Body of pancreas (tissue), 4 donors: ENCODE data around the gene ADGRA3. TPM values are rescaled to one million over a fixed set of nuclear protein-coding genes. Genes with fewer than 3 reads are reported as not detected.
A peak's percentile ranks its signal among the peaks of the same experiment; 100 is the strongest.

Source experiments
- ATAC-seq: fragments of 150-250 bp; one replicate; pipeline ENCODE4 v1.9.1; 2016
- DNase-seq, 4 donors: peaks; one replicate each; pipeline ENCODE4 v3.0.0-alpha.2; 2019
- H3K27ac ChIP-seq, 4 donors: fragments of 200-600 bp; sonication (generic); 1 replicate in 3 of 4; 2 replicates in 1 of 4; pipeline versions ENCODE4 v1.5.1 to v1.6.1; 2016 to 2019; ENCODE audit warnings: mild to moderate bottlenecking in 1 of 4, mixed read lengths in 1 of 4, moderate library complexity in 1 of 4
- H3K27me3 ChIP-seq, 2 donors: fragments of 200-600 bp; sonication (generic); one replicate each; pipeline ENCODE4 v1.6.0; 2016; ENCODE audit warnings: mild to moderate bottlenecking in 1 of 2
- H3K36me3 ChIP-seq, 2 donors: fragments of 200-600 bp; sonication (generic); replicated peaks in 1 of 2; 2 replicates each; pipeline ENCODE4 v1.5.1; 2016; ENCODE audit warnings: low read depth in 2 of 2; ENCODE audit not compliant: insufficient read depth in 1 of 2
- H3K4me1 ChIP-seq: fragments of 200-600 bp; sonication (generic); one replicate; pipeline ENCODE4 v1.6.0; 2016
- H3K4me3 ChIP-seq, 2 donors: fragments of 200-600 bp; sonication (generic); 1 replicate in 1 of 2; 2 replicates in 1 of 2; pipeline ENCODE4 v1.5.1; 2016 to 2019
- H3K9me3 ChIP-seq, 3 donors: fragments of 200-600 bp; sonication (generic); 1 replicate in 2 of 3; 2 replicates in 1 of 3; pipeline ENCODE4 v1.5.1; 2016
- POLR2A ChIP-seq, 3 donors: fragments of 450-650 bp; IDR thresholded peaks; one replicate each; pipeline ENCODE4 v1.6.1; 2016; ENCODE audit warnings: antibody characterized with exemption in 3 of 3, mild to moderate bottlenecking in 2 of 3
- WGBS, 2 donors: methylation state at CpG; one replicate each; pipeline ENCODE4 v1.1.5; 2017; 5-methylcytosine and 5-hydroxymethylcytosine counted together
- intact Hi-C: fragments of 100-400 bp; cut with DNase I; formaldehyde crosslinking; loops from one replicate; pipeline ENCODE4 v1.15.1; 2023
- total RNA-seq, 2 donors: library from RNA; depleted of rRNA; stranded (reverse); fragments of >200 nt; gene quantifications; one replicate each; pipeline ENCODE4 v1.1.0, GENCODE V29; 2016
- TF ChIP-seq, protein P1 (sequence below), 7 experiments: fragments of 450-650 bp in 4 of 7; fragments of 200-600 bp in 3 of 7; sonication (generic) in 3 of 7; IDR thresholded peaks; one replicate each; pipeline ENCODE4 v1.5.1; 2016 to 2019; ENCODE audit warnings: antibody characterized with exemption in 7 of 7

The ADGRA3 gene
- total RNA-seq, 2 donors from 2014 or later = 29.3 to 45.9 TPM

GRCh38 chr4:22500831-22501714 lies 14.8 kb downstream of the ADGRA3 start:
- Histone ChIP-seq H3K4me1 (peaks cover 37% of the 10 kb centered on the region), H3K9me3 (no peaks in the 10 kb centered on the region), H3K36me3 (no peaks in the 10 kb centered on the region), H3K27me3 (no peaks in the 10 kb centered on the region), H3K4me3 (no peak overlapping the region), H3K27ac (peak overlapping the region in 2 of 4 donors; percentile 25 to 80)
- no peak for TF ChIP-seq POLR2A (IDR thresholded peaks at IDR 0.05)
- TF ChIP-seq, protein P1, sequence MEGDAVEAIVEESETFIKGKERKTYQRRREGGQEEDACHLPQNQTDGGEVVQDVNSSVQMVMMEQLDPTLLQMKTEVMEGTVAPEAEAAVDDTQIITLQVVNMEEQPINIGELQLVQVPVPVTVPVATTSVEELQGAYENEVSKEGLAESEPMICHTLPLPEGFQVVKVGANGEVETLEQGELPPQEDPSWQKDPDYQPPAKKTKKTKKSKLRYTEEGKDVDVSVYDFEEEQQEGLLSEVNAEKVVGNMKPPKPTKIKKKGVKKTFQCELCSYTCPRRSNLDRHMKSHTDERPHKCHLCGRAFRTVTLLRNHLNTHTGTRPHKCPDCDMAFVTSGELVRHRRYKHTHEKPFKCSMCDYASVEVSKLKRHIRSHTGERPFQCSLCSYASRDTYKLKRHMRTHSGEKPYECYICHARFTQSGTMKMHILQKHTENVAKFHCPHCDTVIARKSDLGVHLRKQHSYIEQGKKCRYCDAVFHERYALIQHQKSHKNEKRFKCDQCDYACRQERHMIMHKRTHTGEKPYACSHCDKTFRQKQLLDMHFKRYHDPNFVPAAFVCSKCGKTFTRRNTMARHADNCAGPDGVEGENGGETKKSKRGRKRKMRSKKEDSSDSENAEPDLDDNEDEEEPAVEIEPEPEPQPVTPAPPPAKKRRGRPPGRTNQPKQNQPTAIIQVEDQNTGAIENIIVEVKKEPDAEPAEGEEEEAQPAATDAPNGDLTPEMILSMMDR (IDR thresholded peaks at IDR 0.05) = no peak
- ATAC-seq (peak; percentile 68), DNase-seq (peak; percentile 22 to 57 (median 46))
- intact Hi-C loops = no loop called here
- 25 to 33% methylated on average over 6 of the region's 6 CpGs for WGBS, 2 donors

DNA sequence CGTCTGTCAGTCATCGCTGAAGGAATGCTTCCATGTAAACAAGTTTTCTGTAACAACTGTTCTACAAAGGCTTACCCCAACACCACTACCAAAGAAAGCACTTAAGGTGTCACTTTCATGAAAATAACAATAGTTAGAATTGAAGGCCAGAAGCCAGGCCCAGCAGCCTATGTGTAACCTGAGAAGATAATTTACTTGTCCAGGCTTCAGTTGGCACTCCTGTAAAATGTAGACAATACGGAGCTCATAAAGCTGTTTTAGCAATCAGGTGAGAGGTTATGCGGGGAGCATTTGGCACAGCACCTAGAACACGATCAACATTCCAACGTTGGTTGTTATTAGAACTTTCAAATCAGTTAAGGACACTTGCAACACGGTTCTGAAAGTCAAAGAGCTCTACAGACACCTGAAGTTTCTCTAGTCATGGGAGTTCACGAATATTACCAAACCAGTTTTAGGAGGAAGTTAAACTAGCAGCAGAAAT lies 15.7 kb downstream of the ADGRA3 start:
- no peaks in the 10 kb centered on the region for H3K9me3 ChIP-seq
- H3K4me1 ChIP-seq = peaks cover 31% of the 10 kb centered on the region
- TF ChIP-seq, protein P1 (IDR thresholded peaks at IDR 0.05) = no peak
- TF ChIP-seq POLR2A (IDR thresholded peaks at IDR 0.05) = no peak
- no peaks in the 10 kb centered on the region for H3K36me3 ChIP-seq
- no peak overlapping the region for H3K4me3 ChIP-seq
- WGBS, 2 donors = 26 to 30% methylated on average over 8 of the region's 8 CpGs
- peak; percentile 71 for ATAC-seq
- H3K27ac ChIP-seq = peak overlapping the region in 2 of 4 donors; percentile 25 to 80
- DNase-seq = peak; percentile 42 to 68 (median 56)
- intact Hi-C loops = no loop called here
- H3K27me3 ChIP-seq = no peaks in the 10 kb centered on the region

GRCh38 chr4:22498866-22499265 lies 17.0 kb downstream of the ADGRA3 start:
- no peaks in the 10 kb centered on the region for H3K9me3 ChIP-seq
- H3K27ac ChIP-seq = peak overlapping the region in 1 of 4 donors; percentile 80
- no peak for DNase-seq
- TF ChIP-seq, protein P1 (IDR thresholded peaks at IDR 0.05) = no peak
- TF ChIP-seq POLR2A (IDR thresholded peaks at IDR 0.05) = no peak
- ATAC-seq = no peak
- no peaks in the 10 kb centered on the region for H3K27me3 ChIP-seq
- no peak overlapping the region for H3K4me3 ChIP-seq
- peaks cover 31% of the 10 kb centered on the region for H3K4me1 ChIP-seq
- intact Hi-C loops = no loop called here
- H3K36me3 ChIP-seq = no peaks in the 10 kb centered on the region
- WGBS, 2 donors = 73 to 92% methylated on average over 6 of the region's 6 CpGs

GRCh38 chr4:22496165-22496813 lies 19.6 kb downstream of the ADGRA3 start:
- H3K9me3 ChIP-seq = no peaks in the 10 kb centered on the region
- H3K36me3 ChIP-seq = no peaks in the 10 kb centered on the region
- peaks cover 29% of the 10 kb centered on the region for H3K4me1 ChIP-seq
- intact Hi-C loops = no loop called here
- no peak for DNase-seq
- no peak overlapping the region for H3K27ac ChIP-seq
- TF ChIP-seq POLR2A (IDR thresholded peaks at IDR 0.05) = no peak
- TF ChIP-seq, protein P1 (IDR thresholded peaks at IDR 0.05) = no peak
- no peak for ATAC-seq
- no peaks in the 10 kb centered on the region for H3K27me3 ChIP-seq
- WGBS, 2 donors = 89 to 90% methylated on average over 6 of the region's 6 CpGs
- H3K4me3 ChIP-seq = no peak overlapping the region
